GM10248 (cell line): ENCODE data around the gene EGLN3.
"Not testable (repeated sequence)": the region's sequence is repeated elsewhere in the genome, so short reads cannot be mapped to it uniquely, and the experiment has no call there.

ENCODE experiments used
- CTCF ChIA-PET: fragments of 300-600 bp; sonication (Branson Sonifier 250); formaldehyde crosslinking; extraction: SDS; loops from one replicate; lab custom pipeline; 2021; ENCODE audit warnings: antibody characterized with exemption; lab: Yijun Ruan, JAX
- POLR2A ChIA-PET: fragments of 350-650 bp; sonication (Branson Sonifier 250); formaldehyde crosslinking; extraction: SDS; loops from one replicate; lab custom pipeline; 2020; ENCODE audit warnings: antibody characterized with exemption; lab: Yijun Ruan, JAX
- DNase-seq: peaks from one replicate; pipeline ENCODE4 v3.0.0; 2012; ENCODE audit errors: extremely low spot score
- TF ChIP-seq, protein P1 (sequence below): IDR thresholded peaks from 2 replicates; pipeline ENCODE4 v1.5.1; 2012; ENCODE audit warnings: mild to moderate bottlenecking, low read depth; ENCODE audit errors: extremely low read depth, missing control alignments, control extremely low read depth

The EGLN3 gene

DNA sequence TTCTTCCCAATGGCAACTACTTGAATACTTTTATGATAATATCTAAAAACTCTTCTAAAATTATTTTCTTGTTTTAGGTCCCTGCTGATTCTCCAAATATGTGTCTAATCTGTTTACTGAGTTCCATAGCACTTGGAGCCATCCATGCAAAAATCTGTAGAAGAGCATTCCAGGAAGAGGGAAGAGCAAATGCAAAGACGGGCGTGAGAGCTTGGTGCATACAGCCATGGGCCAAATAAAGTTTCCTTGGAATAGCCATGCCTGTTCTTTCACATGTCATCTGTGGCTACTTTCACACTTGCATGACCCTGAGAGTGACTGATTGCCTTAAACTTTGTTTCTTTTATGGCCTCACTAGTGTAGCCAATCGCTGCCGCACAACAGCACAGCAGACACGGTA, 13.0 kb upstream of the EGLN3 start:
- TF ChIP-seq, protein P1, sequence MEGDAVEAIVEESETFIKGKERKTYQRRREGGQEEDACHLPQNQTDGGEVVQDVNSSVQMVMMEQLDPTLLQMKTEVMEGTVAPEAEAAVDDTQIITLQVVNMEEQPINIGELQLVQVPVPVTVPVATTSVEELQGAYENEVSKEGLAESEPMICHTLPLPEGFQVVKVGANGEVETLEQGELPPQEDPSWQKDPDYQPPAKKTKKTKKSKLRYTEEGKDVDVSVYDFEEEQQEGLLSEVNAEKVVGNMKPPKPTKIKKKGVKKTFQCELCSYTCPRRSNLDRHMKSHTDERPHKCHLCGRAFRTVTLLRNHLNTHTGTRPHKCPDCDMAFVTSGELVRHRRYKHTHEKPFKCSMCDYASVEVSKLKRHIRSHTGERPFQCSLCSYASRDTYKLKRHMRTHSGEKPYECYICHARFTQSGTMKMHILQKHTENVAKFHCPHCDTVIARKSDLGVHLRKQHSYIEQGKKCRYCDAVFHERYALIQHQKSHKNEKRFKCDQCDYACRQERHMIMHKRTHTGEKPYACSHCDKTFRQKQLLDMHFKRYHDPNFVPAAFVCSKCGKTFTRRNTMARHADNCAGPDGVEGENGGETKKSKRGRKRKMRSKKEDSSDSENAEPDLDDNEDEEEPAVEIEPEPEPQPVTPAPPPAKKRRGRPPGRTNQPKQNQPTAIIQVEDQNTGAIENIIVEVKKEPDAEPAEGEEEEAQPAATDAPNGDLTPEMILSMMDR, result no peak
- no peak for DNase-seq
- ChIA-PET POLR2A (no interaction called here), CTCF (no interaction called here)

DNA sequence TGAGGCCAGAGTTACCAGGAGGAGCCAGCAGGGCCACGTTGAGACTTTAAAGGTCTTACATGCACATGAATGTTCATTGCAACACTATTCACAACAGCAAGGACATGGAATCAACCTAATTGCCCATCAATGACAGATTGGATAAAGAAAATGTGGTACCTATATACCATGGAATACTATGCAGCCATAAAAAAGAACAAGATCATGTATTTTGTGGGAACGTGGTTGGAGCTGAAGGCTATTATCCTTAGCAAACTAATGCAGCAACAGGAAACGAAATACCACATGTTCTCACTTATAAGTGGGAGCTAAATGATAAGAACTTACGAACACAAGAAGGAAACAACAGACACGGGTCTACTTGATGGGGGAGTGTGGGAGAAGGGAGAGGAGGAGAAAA, 11.6 kb upstream of the EGLN3 start:
- DNase-seq, POLR2A ChIA-PET, CTCF ChIA-PET: not testable (repeated sequence)

DNA sequence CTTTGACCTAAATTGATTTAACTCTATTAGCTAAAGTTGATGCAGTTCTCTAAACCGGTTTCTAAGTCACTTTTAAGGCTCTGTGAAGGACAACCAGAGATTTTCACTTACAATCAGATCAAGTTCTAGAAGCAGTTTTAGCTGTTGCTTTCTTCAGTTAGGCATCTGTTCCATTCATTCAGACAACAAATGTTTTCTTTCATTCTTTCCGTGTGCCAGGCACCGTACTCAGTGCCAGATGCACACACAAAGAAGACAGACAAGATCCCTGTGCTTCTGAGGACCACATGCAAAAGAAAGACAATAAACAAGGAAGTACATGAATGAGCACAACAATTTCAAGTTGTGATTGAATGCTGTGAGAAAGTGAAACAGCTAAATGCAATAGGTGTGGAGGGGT, 11.1 kb upstream of the EGLN3 start:
- ChIA-PET POLR2A (no interaction called here), CTCF (interaction anchor here (1.3 to 1.8 kb wide), 2 partner anchors 17 to 113 kb away, joined by 3 to 5 read pairs; no protein-coding TSS in a partner anchor)
- DNase-seq, result no peak
- TF ChIP-seq, protein P1, result no peak

DNA sequence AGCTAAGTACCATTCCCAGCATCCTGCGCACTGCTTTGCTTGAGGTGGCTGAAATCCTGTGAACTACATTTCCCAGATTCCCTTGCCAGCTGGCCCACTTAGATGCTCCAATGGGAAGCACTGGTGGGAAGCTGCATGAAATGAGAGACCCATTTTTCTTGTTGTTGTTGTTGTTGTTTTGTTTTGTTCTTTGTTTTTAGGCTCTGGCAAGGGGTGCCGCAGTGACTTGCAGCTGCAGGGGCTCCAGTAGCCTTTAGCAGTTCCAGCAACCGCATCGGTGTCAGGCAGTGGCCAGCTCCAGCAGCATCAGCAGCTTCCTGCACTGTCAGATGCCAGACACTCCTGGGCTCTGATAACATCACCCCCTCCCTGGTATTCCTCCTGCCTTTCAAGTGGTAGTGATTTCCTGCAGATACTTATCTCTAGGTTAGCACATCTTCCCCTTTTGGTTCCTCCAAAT, 8.8 kb upstream of the EGLN3 start:
- CTCF ChIA-PET, result interaction anchor here (0.8 to 1.4 kb wide), 3 partner anchors 11 to 138 kb away, joined by 3 to 5 read pairs (median 3); no protein-coding TSS in a partner anchor
- POLR2A ChIA-PET, result no interaction called here
- DNase-seq, result no peak

DNA sequence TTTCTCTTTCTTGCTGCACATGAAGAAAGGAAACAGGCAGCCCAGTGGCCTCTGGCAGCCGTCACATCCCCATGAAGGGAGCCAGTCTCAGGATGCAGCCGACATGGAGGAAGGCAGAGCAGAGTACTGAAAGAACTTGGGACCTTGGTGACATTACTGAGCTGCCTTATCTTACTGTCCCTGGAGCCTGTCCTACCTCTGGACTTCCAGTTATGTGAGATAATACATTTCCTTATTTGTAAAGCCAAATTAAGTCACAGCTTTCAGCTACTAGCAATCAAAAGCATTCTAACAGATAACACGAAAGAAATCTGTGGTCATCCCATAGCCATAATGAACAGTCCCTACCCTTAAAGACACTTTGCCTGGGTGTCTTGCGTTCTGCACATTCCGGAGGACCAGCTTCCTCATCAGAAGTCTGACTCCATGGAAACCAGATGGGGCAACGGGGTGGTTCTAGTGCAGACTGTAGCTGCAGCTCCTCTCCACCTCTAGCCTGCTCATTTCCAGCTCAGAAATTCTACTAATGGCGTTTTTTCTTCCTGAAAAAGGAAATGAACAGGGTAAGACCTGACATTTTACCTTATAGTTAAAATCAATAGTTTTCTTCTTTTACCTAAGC, 7.8 kb upstream of the EGLN3 start:
- no peak for DNase-seq
- ChIA-PET POLR2A (no interaction called here), CTCF (interaction anchor here (1.2 to 2.7 kb wide), 4 partner anchors 11 to 140 kb away, joined by 3 to 12 read pairs (median 4); no protein-coding TSS in a partner anchor)
- TF ChIP-seq, protein P1, result no peak

More for the DNA sequence above, 8.8 kb upstream of the EGLN3 start:
- TF ChIP-seq, protein P1, result no peak

DNA sequence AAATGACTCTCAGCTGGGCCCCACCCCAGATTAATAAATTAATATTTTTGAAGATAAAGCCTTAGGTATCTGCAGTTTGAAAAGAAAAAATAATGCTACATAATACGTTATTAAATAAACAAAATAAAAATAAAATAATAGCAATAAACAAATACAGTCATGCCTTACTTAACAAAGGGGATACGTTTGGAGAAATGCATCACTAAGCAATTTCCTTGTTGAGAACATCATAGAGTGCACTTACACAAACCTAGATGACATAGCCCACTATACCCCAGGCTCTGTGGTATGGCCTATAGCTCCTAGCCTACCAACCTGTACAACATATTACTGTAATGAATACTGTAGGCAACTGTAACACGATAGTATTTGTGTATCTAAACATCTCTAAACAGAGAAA, 7.1 kb upstream of the EGLN3 start:
- DNase-seq, result no peak
- CTCF ChIA-PET, result interaction anchor here (1.2 to 2.7 kb wide), 3 partner anchors 17 to 140 kb away, joined by 3 to 12 read pairs (median 4); no protein-coding TSS in a partner anchor
- TF ChIP-seq, protein P1, result no peak
- POLR2A ChIA-PET, result no interaction called here

DNA sequence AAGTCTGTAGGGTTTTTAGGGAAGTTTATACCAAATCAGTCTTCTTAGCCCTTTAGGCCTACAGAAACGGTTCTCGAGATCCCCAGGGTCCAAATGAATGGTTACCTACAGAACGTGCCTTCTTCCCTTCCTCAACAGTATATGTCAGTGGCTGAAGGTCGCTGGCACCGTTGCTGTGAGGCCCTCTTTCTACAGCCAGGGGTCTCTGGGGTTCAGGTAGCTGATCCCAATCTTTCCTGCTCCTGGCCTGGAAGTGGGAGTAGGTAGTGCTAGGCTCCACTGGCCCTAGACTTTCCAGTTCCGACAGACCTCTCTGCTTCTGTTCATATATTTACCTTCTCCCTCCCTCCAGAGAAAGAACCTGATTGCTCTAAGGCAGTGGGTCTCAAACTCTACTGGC, 6.4 kb upstream of the EGLN3 start:
- DNase-seq, result no peak
- TF ChIP-seq, protein P1, result no peak
- POLR2A ChIA-PET, result no interaction called here

More for the DNA sequence above, 6.4 kb upstream of the EGLN3 start:
- CTCF ChIA-PET, result interaction anchor here (1.2 to 2.7 kb wide), 2 partner anchors 26 to 141 kb away, joined by 4 to 12 read pairs; no protein-coding TSS in a partner anchor
